HG03354 (cell line): ENCODE data around the gene MPDZ.

Experiments
- ATAC-seq: cut with Tn5 transposase; IDR thresholded peaks from one replicate; pipeline ENCODE4 v1.9.1; 2021; ENCODE audit warnings: mild to moderate bottlenecking; ENCODE audit not compliant: unreplicated experiment, poor library complexity, severe bottlenecking

MPDZ gene

GRCh38 chr9:13109781-13110180, 169.7 kb downstream of the MPDZ start:
- no peak for ATAC-seq

GRCh38 chr9:13107008-13107407, 172.5 kb downstream of the MPDZ start:
- no peak for ATAC-seq

- ATAC-seq: no peak
Observed at GRCh38 chr9:13100914-13101572, 178.4 kb downstream of the MPDZ start.

- no peak for ATAC-seq
Observed at GRCh38 chr9:13095056-13095455, 184.4 kb downstream of the MPDZ start.

GRCh38 chr9:13090628-13091027, 188.9 kb downstream of the MPDZ start:
- no peak for ATAC-seq

- no peak for ATAC-seq
Observed at GRCh38 chr9:13089666-13090065, 189.8 kb downstream of the MPDZ start.

GRCh38 chr9:13088720-13089427, 190.6 kb downstream of the MPDZ start:
- peak; percentile 78 for ATAC-seq

GRCh38 chr9:13083963-13084528, 195.4 kb downstream of the MPDZ start:
- no peak for ATAC-seq

GRCh38 chr9:13083366-13083765, 196.1 kb downstream of the MPDZ start:
- no peak for ATAC-seq

GRCh38 chr9:13082796-13083195, 196.7 kb downstream of the MPDZ start:
- ATAC-seq: no peak

GRCh38 chr9:13078164-13078563, 201.3 kb downstream of the MPDZ start:
- ATAC-seq: no peak

- ATAC-seq: no peak
Observed at GRCh38 chr9:13076616-13077015, 202.9 kb downstream of the MPDZ start.

GRCh38 chr9:13071921-13072320, 207.6 kb downstream of the MPDZ start:
- no peak for ATAC-seq

- no peak for ATAC-seq
Observed at GRCh38 chr9:13070612-13071595, 208.6 kb downstream of the MPDZ start.

GRCh38 chr9:13069498-13069897, 210.0 kb downstream of the MPDZ start:
- ATAC-seq: no peak

GRCh38 chr9:13064676-13065075, 214.8 kb downstream of the MPDZ start:
- ATAC-seq: no peak

GRCh38 chr9:13063880-13064459, 215.5 kb downstream of the MPDZ start:
- ATAC-seq: no peak

- no peak for ATAC-seq
Observed at GRCh38 chr9:13061390-13061789, 218.1 kb downstream of the MPDZ start.
